HEK293T (cell line): ENCODE results near the gene MGAT5B.
"Not testable (repeated sequence)": the region's sequence is repeated elsewhere in the genome, so short reads cannot be mapped to it uniquely, and the experiment has no call there.

Experiments used
- CTCF ChIA-PET: fragments of 350-600 bp; formaldehyde crosslinking; extraction: SDS; loops from one replicate; lab custom pipeline; 2021; ENCODE audit warnings: antibody characterized with exemption, inconsistent platforms; lab: Yijun Ruan, JAX
- POLR2A ChIA-PET: fragments of 350-600 bp; formaldehyde crosslinking; extraction: SDS; loops from one replicate; lab custom pipeline; 2020; ENCODE audit warnings: antibody characterized with exemption, inconsistent platforms; lab: Yijun Ruan, JAX
- DNase-seq: peaks from one replicate; pipeline ENCODE4 v3.0.0; 2012; ENCODE audit warnings: mixed read lengths; ENCODE audit errors: extremely low spot score
- ARNT ChIP-seq: fragments of 450-650 bp; IDR thresholded peaks from 2 replicates; pipeline ENCODE4 v1.6.1; 2017; ENCODE audit warnings: mild to moderate bottlenecking
- BHLHE40 ChIP-seq: fragments of 450-650 bp; IDR thresholded peaks from 2 replicates; pipeline ENCODE4 v1.6.1; 2016; ENCODE audit warnings: mild to moderate bottlenecking, moderate library complexity, borderline replicate concordance
- CTBP1 ChIP-seq: fragments of 450-650 bp; IDR thresholded peaks from 2 replicates; pipeline ENCODE4 v1.6.1; 2016; ENCODE audit warnings: borderline replicate concordance
- ELF4 ChIP-seq: fragments of 450-650 bp; IDR thresholded peaks from 2 replicates; pipeline ENCODE4 v1.6.1; 2017; ENCODE audit warnings: antibody characterized with exemption
- FOXA1 ChIP-seq: fragments of 450-650 bp; IDR thresholded peaks from 2 replicates; pipeline ENCODE4 v1.6.1; 2016; ENCODE audit warnings: mild to moderate bottlenecking
- FOXK2 ChIP-seq: fragments of 450-650 bp; IDR thresholded peaks from 2 replicates; pipeline ENCODE4 v1.6.1; 2016; ENCODE audit warnings: mild to moderate bottlenecking
- FOXM1 ChIP-seq: fragments of 450-650 bp; IDR thresholded peaks from 2 replicates; pipeline ENCODE4 v1.6.1; 2017; ENCODE audit warnings: mild to moderate bottlenecking, borderline replicate concordance
- HDGF ChIP-seq: fragments of 450-650 bp; IDR thresholded peaks from 2 replicates; pipeline ENCODE4 v1.6.1; 2017; ENCODE audit warnings: antibody characterized with exemption, borderline replicate concordance
- L3MBTL2 ChIP-seq: fragments of 450-650 bp; conservative IDR thresholded peaks from 2 replicates; pipeline ENCODE4 v1.6.1; 2016; ENCODE audit warnings: mild to moderate bottlenecking
- LEF1 ChIP-seq: fragments of 450-650 bp; IDR thresholded peaks from 2 replicates; pipeline ENCODE4 v1.6.1; 2017; ENCODE audit warnings: mild to moderate bottlenecking, borderline replicate concordance
- NFRKB ChIP-seq: fragments of 450-650 bp; IDR thresholded peaks from 2 replicates; pipeline ENCODE4 v1.6.1; 2016; ENCODE audit warnings: mild to moderate bottlenecking, moderate library complexity
- SP1 ChIP-seq: fragments of 450-650 bp; IDR thresholded peaks from 2 replicates; pipeline ENCODE4 v1.6.1; 2017
- SUZ12 ChIP-seq: fragments of 450-650 bp; IDR thresholded peaks from 2 replicates; pipeline ENCODE4 v1.6.1; 2016; ENCODE audit warnings: mild to moderate bottlenecking
- TARDBP ChIP-seq: fragments of 450-650 bp; IDR thresholded peaks from 2 replicates; pipeline ENCODE4 v1.6.1; 2016
- ZNF384 ChIP-seq: fragments of 450-650 bp; IDR thresholded peaks from 2 replicates; pipeline ENCODE4 v1.6.1; 2016
- TF ChIP-seq, protein P1 (sequence below): fragments of 450-650 bp; IDR thresholded peaks from 2 replicates; pipeline ENCODE4 v1.6.1; 2016

The MGAT5B gene

DNA sequence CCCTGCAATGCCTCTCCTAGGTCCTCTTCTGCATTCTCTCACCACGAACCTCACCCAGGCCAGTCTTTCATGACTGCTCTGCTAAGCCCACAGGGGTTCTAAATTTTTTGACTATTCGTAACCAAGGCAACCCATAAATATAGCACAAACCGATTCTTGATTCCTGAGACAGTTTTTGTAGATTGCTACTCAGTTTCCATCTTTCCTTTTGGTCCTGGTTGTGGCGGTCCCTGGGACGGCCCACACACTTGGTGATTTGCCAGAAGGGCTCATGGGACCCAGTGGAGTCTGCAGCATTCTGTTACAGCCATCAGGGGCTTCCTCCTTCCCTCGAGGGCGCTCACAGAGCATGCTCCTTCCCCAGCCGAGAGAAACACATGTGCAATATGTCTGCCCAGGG, 23.4 kb upstream of the MGAT5B start:
- no peak for DNase-seq
- CTCF ChIA-PET = no interaction called here
- TF ChIP-seq, protein P1, sequence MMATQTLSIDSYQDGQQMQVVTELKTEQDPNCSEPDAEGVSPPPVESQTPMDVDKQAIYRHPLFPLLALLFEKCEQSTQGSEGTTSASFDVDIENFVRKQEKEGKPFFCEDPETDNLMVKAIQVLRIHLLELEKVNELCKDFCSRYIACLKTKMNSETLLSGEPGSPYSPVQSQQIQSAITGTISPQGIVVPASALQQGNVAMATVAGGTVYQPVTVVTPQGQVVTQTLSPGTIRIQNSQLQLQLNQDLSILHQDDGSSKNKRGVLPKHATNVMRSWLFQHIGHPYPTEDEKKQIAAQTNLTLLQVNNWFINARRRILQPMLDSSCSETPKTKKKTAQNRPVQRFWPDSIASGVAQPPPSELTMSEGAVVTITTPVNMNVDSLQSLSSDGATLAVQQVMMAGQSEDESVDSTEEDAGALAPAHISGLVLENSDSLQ = no peak
- no peak for TF ChIP-seq FOXK2
- TF ChIP-seq HDGF = no peak
- no peak for TF ChIP-seq ZNF384
- TF ChIP-seq CTBP1 = no peak
- no peak for TF ChIP-seq ARNT
- TF ChIP-seq NFRKB = no peak
- no peak for TF ChIP-seq SP1
- POLR2A ChIA-PET = no interaction called here

DNA sequence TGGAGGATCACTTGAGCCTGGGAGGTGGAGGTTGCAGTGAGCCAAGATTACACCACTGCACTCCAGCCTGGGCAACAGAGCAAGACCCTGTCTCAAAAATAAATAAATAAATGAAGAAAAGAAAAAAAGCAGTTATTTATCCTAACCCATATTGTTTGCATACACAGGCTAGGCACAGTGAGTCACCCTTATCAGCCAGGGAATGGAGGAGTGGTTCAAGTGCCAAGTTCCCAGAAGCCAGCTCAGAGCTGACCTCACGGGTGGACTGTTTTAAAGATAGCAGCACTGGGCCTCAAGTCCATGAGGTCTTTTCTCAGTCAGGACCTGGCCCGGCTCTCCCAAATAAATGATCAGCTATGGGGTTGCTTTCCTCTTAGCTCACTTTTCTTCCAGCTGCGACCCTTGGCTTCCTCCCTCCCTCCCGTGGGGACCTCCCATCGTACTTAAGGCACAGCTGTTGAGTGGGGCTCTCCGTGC, 22.6 kb upstream of the MGAT5B start:
- TF ChIP-seq FOXA1 (no peak), ELF4 (no peak), SP1 (no peak), L3MBTL2 (no peak), HDGF (no peak), NFRKB (no peak), FOXK2 (no peak), SUZ12 (no peak), LEF1 (no peak)
- CTCF ChIA-PET = interaction anchor here (0.9 kb wide), 1 partner anchor 23 kb away, joined by 3 read pairs; the partner anchor contains the start of gene MGAT5B
- POLR2A ChIA-PET = no interaction called here
- no peak for DNase-seq

DNA sequence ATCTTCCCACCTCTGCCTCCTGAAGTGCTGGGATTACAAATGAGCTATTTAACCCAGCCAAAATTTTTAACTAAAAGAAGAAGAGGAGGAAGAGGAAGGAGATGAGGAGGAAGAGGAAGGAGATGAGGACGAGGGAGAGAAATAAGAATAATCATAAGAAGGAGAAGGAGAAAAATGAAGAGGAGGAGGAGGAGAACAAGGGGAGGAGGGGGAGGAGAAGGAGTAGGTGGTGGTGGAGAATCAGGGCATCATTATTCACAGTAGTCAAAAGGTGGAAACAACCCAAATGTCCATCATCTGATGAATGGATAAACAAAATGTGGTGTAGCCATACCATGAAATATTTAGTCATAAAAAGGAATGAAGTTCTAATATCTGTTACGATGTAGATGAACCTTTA, 21.2 kb upstream of the MGAT5B start:
- CTCF ChIA-PET = no interaction called here

DNA sequence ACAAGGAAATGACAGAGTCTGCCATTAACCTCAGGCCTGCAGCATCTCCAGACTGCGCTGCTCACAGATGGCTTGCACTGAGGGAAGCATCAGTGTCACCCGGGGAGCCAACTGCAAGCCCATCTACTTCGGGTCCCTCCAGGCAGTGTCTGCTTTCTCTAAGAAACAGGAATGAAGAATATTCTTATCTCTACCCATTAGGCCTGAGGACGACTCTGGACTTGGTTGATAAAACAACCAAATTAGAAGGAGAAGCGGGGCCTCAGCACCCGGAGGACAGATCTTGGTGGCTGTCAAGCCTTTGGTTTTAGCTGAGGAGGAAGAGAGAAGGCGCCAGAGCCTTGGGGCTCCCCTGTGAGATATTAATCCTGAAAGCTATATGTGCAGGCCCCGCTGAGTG, 19.5 kb upstream of the MGAT5B start:
- TF ChIP-seq HDGF (no peak), ARNT (no peak), TARDBP (no peak), SP1 (no peak), L3MBTL2 (no peak), LEF1 (no peak), SUZ12 (no peak), BHLHE40 (no peak), CTBP1 (no peak), FOXM1 (no peak), FOXK2 (no peak), ZNF384 (no peak)
- TF ChIP-seq, protein P1 = no peak
- ChIA-PET CTCF (no interaction called here), POLR2A (no interaction called here)

More for the DNA sequence above, 21.2 kb upstream of the MGAT5B start:
- TF ChIP-seq FOXM1 = no peak
- TF ChIP-seq FOXA1 = no peak
- no peak for TF ChIP-seq TARDBP
- TF ChIP-seq HDGF = no peak
- TF ChIP-seq FOXK2 = no peak
- TF ChIP-seq SP1 = no peak
- DNase-seq = no peak
- POLR2A ChIA-PET = no interaction called here

DNA sequence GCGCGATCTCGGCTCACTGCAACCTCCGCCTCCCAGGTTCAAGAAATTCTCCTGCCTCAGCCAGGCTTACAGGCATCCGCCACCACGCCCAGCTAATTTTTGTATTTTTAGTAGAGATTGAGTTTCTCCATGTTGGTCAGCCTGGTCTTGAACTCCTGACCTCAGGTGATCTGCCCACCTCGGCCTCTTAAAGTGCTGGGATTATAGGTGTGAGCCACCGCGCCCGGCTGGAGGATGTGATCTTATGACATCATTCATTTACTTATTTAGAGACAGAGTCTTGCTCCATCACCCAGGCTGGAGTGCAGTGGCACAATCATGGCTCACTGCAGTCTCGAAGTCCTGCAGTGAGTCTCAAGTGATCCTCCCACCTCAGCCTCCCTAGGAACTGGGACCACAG, 19.0 kb upstream of the MGAT5B start:
- DNase-seq, CTCF ChIA-PET: not testable (repeated sequence)
- POLR2A ChIA-PET = interaction anchor here (1.2 kb wide), 1 partner anchor 120 kb away, joined by 3 read pairs; no protein-coding TSS in a partner anchor

More for the DNA sequence above, 19.5 kb upstream of the MGAT5B start:
- DNase-seq = no peak

DNA sequence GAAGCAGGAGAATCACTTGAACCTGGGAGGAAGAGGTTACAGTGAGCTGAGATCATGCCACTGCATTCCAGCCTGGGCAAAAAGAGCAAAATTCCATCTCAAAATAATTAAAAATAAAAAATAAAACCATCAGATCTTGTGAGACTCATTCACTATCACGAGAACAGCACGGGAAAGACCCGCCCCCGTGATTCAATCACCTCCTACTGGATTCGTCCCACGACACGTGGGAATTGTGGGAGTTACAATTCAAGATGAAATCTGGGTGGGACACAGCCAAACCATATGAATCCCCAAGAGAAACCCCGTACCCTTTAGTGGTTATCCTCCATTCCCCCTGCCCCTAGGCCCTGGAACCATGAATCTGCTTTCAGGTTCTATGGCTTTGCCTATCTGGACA, 15.4 kb upstream of the MGAT5B start:
- POLR2A ChIA-PET = no interaction called here
- no peak for DNase-seq
- CTCF ChIA-PET = no interaction called here
- TF ChIP-seq FOXA1 (no peak), LEF1 (no peak), TARDBP (no peak), ELF4 (no peak), BHLHE40 (no peak), FOXM1 (no peak), ZNF384 (no peak), CTBP1 (no peak), SUZ12 (no peak), ARNT (no peak), HDGF (no peak)
- TF ChIP-seq, protein P1 = no peak

DNA sequence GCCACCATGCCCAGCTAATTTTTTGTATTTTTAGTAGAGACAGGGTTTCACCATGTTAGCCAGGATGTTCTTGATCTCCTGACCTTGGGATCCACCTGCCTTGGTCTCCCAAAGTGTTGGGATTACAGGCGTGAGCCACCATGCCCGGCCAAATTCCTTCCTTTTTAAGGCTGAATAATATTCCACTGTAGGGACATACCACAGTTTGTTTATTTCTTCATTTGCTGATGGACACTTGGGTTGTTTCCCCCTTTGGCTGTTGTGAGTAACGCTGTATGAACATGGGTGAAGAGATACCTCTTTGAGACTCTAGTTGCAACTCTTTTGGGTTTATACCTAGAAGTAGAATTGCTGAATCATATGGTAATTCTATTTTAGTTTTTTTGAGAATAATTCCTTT, 13.1 kb upstream of the MGAT5B start:
- no peak for DNase-seq
- CTCF ChIA-PET = interaction anchor here (0.9 kb wide), 1 partner anchor 16 kb away, joined by 3 read pairs; no protein-coding TSS in a partner anchor
- TF ChIP-seq SUZ12 (no peak), ELF4 (no peak), FOXK2 (no peak), FOXA1 (no peak), NFRKB (no peak), ARNT (no peak), TARDBP (no peak)
- POLR2A ChIA-PET = no interaction called here
